ENCODE measurements around the gene PDE11A.
A peak's percentile ranks its signal among the peaks of the same experiment; 100 is the strongest.

The PDE11A gene

DNA sequence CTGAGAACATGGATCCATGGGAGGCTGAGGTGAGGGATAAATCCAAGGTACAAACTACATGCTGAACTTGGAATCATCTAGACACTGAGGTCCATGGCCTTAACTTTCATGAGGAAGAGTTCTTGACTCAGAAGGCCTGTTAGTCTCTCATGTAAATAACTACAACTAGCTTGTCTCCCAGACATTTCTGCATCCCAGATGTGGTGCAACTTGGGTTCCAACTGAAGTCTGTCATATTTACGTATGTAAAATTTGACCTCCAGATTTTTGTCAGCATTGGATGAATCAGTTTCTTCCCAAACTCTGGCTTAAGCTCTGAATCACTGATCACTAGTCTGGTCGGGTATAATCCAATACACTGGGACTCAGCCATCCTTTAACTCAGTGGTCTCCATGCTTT, 306.9 kb downstream of the PDE11A start:
- in situ Hi-C loops (cut with HindIII; ENCODE audit: low pct_unique_long_range_greater_than_20kb, low sequenced_read_pairs) = no loop called here
- DNase-seq (ENCODE audit: low read depth in 1 of 2, low spot score in 1 of 2) = no peak
- no peak for TF ChIP-seq JUND (IDR thresholded peaks at IDR 0.05; ENCODE audit: low read depth)

DNA sequence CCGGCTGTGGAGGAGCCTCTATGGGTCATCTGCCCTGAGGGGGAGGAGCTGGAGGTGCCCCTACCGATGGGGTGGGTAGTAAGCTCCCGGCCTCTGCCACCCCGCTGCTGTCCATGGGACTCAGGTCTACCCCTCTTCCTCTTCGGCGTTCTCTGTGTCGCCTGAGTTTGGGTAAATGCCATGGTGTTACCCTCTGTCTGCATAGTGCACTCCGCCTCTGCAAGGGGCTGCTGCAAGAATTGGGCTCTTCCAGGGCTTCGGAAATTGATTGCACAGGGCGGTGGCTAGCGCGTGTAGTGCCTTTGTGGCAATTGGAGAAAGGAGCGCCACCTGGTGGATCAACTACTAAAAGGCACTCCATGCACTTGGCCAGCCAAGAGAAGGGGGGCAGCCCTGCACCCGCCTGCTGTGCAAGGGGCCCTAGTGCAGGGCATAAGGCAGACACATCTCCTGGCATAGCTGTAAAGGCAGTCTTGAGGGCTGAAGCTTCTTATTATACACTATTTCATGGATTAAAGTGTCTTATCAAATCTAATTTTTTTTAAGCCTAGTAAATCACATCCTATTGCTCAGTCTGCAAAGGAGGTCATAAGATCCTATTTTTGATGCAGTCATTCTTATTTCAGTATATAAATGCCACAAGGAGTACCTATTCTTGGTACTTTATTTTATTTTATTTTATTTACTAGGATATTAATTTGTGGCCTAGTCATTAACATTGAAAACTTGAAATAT, 308.9 kb downstream of the PDE11A start:
- no peak for TF ChIP-seq JUND (IDR thresholded peaks at IDR 0.05; ENCODE audit: low read depth)
- DNase-seq (ENCODE audit: low read depth in 1 of 2, low spot score in 1 of 2) = peak in 1 of 2 experiments; percentile 68
- in situ Hi-C loops (cut with HindIII; ENCODE audit: low pct_unique_long_range_greater_than_20kb, low sequenced_read_pairs) = no loop called here

- in situ Hi-C loops (cut with HindIII; ENCODE audit: low pct_unique_long_range_greater_than_20kb, low sequenced_read_pairs) = no loop called here
- no peak for TF ChIP-seq JUND (IDR thresholded peaks at IDR 0.05; ENCODE audit: low read depth)
- no peak for DNase-seq (ENCODE audit: low read depth in 1 of 2, low spot score in 1 of 2)
Observed at GRCh38 chr2:177759443-177759842, 313.1 kb downstream of the PDE11A start.

DNA sequence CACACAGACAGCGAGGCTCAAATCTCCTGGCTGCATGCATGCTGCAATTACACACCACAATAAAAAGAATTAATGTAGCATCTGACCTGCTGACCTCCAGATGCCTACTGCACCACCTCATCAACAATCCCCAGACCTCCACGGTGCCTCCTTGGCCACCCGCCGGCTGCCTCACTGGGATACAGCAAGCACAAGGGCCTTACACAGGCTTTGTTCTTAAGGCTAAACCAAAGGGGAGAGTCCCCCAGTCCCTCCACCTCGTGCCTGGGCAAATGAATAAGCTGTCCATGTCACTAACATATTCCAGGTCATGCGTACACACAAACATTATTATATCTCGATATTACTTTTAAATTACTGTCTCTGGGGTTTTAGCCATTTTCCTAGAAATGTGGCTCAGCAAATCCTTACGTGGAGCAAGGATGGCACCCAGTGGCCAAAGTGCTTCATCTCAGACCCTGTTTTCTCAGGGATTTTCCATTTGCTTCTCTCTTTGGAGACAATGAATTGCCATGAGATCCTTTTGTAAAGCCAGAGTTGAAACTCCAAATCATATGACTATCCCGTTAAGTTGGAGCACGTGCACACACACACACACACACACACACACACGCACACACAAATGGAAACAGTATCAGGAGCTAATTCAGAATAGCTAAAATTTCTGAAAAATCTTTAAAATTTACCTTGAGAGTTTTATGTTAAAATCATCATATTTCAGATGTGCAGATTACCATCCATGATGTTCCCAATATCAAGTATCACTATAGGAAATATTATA, 313.8 kb downstream of the PDE11A start:
- in situ Hi-C loops (cut with HindIII; ENCODE audit: low pct_unique_long_range_greater_than_20kb, low sequenced_read_pairs) = no loop called here
- no peak for TF ChIP-seq JUND (IDR thresholded peaks at IDR 0.05; ENCODE audit: low read depth)
- DNase-seq (ENCODE audit: low read depth in 1 of 2, low spot score in 1 of 2) = peak in 1 of 2 experiments; percentile 60

- in situ Hi-C loops (cut with HindIII; ENCODE audit: low pct_unique_long_range_greater_than_20kb, low sequenced_read_pairs) = no loop called here
Observed at GRCh38 chr2:177756336-177756735, 316.2 kb downstream of the PDE11A start.

GRCh38 chr2:177754492-177754873, 318.1 kb downstream of the PDE11A start:
- in situ Hi-C loops (cut with HindIII; ENCODE audit: low pct_unique_long_range_greater_than_20kb, low sequenced_read_pairs) = no loop called here
- peak in 1 of 2 experiments; percentile 80 for DNase-seq (ENCODE audit: low read depth in 1 of 2, low spot score in 1 of 2)
- TF ChIP-seq JUND (IDR thresholded peaks at IDR 0.05; ENCODE audit: low read depth) = no peak

More at GRCh38 chr2:177756336-177756735, 316.2 kb downstream of the PDE11A start:
- DNase-seq (ENCODE audit: low read depth in 1 of 2, low spot score in 1 of 2) = no peak
- TF ChIP-seq JUND (IDR thresholded peaks at IDR 0.05; ENCODE audit: low read depth) = no peak

- in situ Hi-C loops (cut with HindIII; ENCODE audit: low pct_unique_long_range_greater_than_20kb, low sequenced_read_pairs) = no loop called here
- DNase-seq (ENCODE audit: low read depth in 1 of 2, low spot score in 1 of 2) = peak in 1 of 2 experiments; percentile 88
- no peak for TF ChIP-seq JUND (IDR thresholded peaks at IDR 0.05; ENCODE audit: low read depth)
Observed at GRCh38 chr2:177753682-177754491, 318.7 kb downstream of the PDE11A start.

DNA sequence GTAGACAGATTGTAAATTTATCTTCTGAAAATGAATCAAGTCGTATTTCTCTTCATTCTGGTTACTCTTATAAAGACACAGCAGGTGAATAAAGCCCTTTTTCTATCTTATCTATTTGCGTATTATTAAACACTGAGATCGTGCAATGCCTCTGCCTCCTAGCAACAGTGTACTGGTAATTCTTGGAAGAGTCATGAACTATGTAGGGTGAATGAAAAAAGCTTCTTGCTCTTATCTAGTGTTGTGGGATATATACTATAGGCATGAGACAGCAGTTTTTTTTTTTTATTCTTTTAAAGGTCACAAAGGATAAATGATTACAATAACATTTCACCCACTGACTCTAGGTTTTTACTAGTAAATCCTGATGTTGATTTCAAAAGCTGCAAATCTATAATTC, 324.2 kb downstream of the PDE11A start:
- in situ Hi-C loops (cut with HindIII; ENCODE audit: low pct_unique_long_range_greater_than_20kb, low sequenced_read_pairs) = no loop called here
- TF ChIP-seq JUND (IDR thresholded peaks at IDR 0.05; ENCODE audit: low read depth) = no peak
- DNase-seq (ENCODE audit: low read depth in 1 of 2, low spot score in 1 of 2) = no peak

DNA sequence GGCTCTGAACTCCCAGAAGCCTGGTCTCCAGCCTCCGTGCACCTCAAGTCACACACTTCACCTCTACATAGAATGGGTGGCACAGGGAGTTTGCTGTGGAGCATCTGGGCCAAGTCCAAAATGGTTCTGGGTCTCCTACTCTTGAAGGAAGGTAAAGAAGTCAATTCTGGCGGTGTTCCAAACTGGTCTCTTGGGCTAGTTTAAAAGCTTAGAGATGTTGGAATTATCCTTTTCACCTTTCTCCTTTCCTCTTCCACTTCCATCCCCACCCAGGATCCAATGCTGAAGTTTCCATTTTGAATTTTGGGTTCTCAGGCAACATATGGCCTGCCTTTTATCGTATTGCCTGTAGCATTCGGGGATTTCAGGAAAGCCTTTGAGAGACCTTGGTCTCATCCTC, 325.2 kb downstream of the PDE11A start:
- in situ Hi-C loops (cut with HindIII; ENCODE audit: low pct_unique_long_range_greater_than_20kb, low sequenced_read_pairs) = no loop called here
- no peak for TF ChIP-seq JUND (IDR thresholded peaks at IDR 0.05; ENCODE audit: low read depth)
- no peak for DNase-seq (ENCODE audit: low read depth in 1 of 2, low spot score in 1 of 2)

DNA sequence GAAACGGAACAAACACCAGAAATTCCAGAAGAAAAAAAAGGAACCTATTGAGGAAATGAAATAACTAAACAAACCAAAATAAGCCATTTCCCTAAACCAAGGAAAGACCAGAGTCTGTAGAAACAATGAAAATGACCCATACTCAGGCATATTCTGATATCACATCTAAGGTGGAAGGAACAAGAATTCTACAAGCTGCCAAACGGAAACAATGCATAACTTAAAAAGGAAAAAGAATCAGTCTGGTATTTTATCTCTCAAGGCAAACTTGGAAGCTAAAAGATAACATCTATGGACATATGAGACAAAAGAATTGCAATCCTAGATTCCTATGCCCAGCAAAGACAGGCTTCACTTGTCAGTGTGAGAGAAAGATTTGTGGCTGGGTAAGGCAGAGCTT, 326.2 kb downstream of the PDE11A start:
- no peak for TF ChIP-seq JUND (IDR thresholded peaks at IDR 0.05; ENCODE audit: low read depth)
- in situ Hi-C loops (cut with HindIII; ENCODE audit: low pct_unique_long_range_greater_than_20kb, low sequenced_read_pairs) = no loop called here
- no peak for DNase-seq (ENCODE audit: low read depth in 1 of 2, low spot score in 1 of 2)

DNA sequence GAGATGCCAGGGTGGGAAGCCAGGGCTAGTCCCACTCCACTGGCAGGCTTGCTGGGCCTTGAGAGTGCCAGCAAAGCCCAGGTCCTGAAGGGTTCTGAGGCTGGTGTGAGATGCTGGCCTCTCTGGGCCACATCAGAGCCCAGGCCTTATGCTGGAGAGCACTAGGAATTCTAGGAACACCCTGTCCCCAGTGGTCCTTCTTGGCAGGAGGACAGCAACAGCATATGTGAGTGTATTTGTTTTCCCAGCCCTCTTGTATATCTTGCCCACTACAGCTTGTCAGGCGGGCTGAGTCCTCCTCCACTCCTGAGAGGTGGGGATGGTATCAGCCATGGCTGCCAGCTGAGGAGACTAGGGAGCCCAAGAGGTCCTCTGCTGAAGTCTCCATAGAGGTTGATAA, 327.0 kb downstream of the PDE11A start:
- DNase-seq (ENCODE audit: low read depth in 1 of 2, low spot score in 1 of 2) = no peak
- no peak for TF ChIP-seq JUND (IDR thresholded peaks at IDR 0.05; ENCODE audit: low read depth)
- in situ Hi-C loops (cut with HindIII; ENCODE audit: low pct_unique_long_range_greater_than_20kb, low sequenced_read_pairs) = no loop called here

DNA sequence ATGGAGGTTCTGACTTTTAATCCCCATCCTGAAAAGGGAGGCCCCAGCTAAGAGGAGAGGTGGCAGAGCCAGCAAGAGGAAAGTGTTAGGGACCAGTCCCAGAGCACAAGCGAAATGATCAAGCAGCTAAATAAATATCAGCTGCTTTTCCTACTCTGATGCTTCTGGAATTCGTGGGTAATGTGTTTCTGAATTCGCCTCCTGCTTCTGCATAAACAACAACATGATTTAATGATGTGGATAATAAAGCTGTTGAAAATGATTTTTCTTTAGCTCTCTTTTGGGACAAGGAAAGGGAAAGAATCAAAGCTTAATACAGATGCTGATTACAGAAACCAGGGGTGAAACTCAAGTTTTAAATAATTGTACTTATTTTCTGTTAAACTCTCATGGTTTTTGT, 329.7 kb downstream of the PDE11A start:
- in situ Hi-C loops (cut with HindIII; ENCODE audit: low pct_unique_long_range_greater_than_20kb, low sequenced_read_pairs) = no loop called here
- DNase-seq (ENCODE audit: low read depth in 1 of 2, low spot score in 1 of 2) = no peak
- no peak for TF ChIP-seq JUND (IDR thresholded peaks at IDR 0.05; ENCODE audit: low read depth)

DNA sequence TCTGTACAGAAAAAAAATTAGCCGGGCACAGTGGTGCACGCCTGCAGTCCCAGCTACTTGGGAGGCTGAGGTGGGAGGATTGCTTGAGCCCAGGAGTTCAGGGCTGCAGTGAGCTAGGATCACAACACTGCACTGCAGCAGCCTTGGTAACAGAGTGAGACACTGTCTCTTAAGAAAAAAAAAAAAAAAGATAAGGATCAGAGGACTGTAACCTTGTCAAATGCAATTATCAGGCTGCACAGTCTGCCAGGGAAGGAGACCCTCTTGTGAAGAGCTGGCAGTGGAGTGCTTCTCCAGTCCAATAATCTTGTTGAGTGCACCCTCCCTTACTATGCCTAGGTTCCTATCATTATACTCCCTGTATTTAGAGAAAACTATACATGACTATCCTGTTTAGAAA, 330.7 kb downstream of the PDE11A start:
- in situ Hi-C loops (cut with HindIII; ENCODE audit: low pct_unique_long_range_greater_than_20kb, low sequenced_read_pairs) = no loop called here

More for the DNA sequence above, 330.7 kb downstream of the PDE11A start:
- DNase-seq (ENCODE audit: low read depth in 1 of 2, low spot score in 1 of 2) = no peak
- TF ChIP-seq JUND (IDR thresholded peaks at IDR 0.05; ENCODE audit: low read depth) = no peak

Measured in T47D (cell line).